Dermis blood vessel endothelial cell (primary cell): Measurements from ENCODE around the gene SYAP1. TPM values are rescaled to one million over a fixed set of nuclear protein-coding genes. Genes with fewer than 3 reads are reported as not detected.
A peak's percentile ranks its signal among the peaks of the same experiment; 100 is the strongest.
"Not testable (repeated sequence)": the region's sequence is repeated elsewhere in the genome, so short reads cannot be mapped to it uniquely, and the experiment has no call there.

Experiments
- DNase-seq: peaks from one replicate; pipeline ENCODE4 v3.0.0; 2010
- total RNA-seq: library from RNA; depleted of rRNA; stranded (reverse); fragments of >200 nt; gene quantifications from 2 replicates; pipeline ENCODE4 v1.2.3, GENCODE V29; 2014

The SYAP1 gene
- total RNA-seq, 1 donor from 2014 or later: 30.1 TPM

- no peak for DNase-seq
These were observed 5.7 kb downstream of the SYAP1 start for GRCh38 chrX:16725072-16725471.

GRCh38 chrX:16726347-16726988 is 7.1 kb downstream of the SYAP1 start:
- not testable (repeated sequence) for DNase-seq

DNA sequence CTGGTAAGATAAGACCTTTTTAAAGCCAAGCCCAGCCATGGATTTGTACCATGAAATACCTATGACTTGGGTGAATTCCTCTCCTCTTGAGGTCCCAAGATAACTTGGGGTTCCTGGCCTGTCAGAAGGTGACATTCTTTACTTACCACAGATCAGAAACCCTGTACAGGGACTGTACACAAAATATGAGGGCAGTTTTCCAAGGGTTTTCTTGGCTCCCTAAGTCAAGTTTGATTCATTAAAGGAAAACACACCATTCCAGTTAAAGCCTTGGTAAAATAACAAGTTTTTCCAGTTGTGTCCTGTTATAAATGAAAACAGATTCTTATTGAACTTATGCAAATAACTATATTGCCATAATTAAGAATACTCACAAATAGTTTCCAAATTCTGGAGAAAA is 8.2 kb downstream of the SYAP1 start:
- no peak for DNase-seq

GRCh38 chrX:16730450-16730849 is 11.0 kb downstream of the SYAP1 start:
- DNase-seq: no peak

DNA sequence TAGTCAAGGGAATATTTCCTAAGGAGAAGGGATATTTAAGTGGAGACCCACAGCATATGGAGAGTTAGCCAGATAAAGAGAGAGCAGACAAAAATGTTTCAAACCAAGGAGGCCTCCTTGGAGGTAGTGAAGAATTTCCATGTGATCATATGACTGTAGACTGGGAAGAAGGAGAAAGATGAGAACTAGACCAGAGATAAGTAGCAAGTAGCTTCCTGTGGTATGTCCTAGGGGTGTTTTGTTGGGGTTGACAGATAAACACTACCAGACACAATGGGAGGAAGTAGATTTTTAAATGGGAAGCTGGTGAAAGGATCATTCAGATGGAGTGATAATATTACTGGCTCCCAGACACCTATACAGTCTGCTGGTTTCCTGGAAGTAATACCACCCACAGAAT is 13.6 kb downstream of the SYAP1 start:
- peak; percentile 3 for DNase-seq

DNA sequence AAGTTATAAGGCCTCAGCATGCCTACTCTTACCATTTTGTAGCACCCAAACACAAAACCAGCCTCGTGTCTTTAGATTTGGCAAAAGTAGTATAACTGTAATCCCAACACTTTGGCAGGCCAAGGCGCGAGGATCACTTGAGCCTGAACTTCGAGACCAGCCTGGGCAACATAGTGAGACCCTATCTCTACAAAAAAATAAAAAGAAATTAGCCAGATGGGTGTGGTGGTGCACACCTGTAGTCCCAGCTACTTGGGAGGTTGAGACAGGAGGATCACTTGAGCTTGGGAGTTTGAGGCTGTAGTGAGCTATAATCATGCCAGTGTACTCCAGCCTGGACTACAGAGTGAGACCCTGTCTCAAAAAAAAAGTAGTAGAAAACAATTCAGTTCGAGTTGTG is 17.6 kb downstream of the SYAP1 start:
- DNase-seq: no peak

DNA sequence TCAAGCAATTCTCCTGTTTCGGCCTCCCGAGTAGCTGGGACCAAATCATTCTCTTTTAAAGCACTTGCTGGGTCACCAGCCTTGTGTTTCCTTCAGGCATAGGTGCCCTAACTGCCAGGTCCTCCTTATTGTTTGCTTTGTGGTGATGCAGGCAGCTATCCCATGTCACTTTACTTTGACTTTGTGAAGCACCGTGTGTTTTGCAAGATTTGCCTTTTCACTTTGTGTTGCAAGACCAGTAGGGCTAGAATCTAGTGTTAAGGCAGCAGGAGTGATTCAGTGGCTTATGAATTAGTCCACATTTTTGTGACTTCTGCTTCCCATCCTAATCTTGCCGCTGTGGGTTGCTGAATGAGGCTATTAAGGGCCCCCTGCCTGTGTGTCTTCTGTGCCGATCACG is 20.2 kb downstream of the SYAP1 start:
- no peak for DNase-seq

- no peak for DNase-seq
These were observed 24.4 kb downstream of the SYAP1 start for GRCh38 chrX:16743604-16744325.

DNA sequence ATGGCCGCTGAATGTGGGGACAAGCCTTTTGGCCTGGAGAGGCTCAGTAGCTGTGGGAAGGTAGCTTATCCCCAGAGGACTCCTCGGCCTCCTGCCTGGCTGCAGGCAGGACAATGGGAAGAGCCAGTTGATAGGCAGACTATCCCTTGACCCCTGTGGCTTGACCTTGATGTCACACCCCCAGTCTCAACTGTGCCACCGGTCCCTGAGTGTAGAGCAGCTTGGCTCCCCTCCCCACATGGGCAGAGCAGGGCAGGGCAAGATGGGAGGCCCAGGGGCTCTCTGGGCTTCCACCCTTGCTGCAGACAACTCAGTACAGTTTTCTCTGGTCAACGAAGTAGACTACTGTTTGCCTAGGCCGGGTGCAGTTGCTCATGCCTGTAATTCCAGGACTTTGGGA is 25.7 kb downstream of the SYAP1 start:
- DNase-seq: no peak

GRCh38 chrX:16745659-16746058 is 26.2 kb downstream of the SYAP1 start:
- DNase-seq: no peak

DNA sequence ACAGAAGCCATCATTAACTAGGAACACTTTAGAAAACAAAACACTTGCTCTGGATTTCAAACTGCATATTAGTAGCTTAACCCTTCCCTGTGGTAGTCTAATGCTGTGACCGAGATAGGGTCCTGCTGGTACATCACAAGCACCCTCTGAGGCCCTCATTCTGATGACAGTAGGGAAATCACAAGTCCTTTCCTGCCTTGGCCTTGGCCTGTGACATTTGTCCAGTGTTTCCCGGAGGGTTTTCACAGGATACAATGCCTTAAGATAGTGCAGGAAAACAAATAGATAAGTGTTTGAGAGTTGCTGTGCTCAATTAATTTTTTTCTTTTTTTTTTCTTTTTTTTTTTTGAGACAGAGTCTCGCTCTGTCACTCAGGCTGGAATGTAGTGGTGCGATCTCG is 29.0 kb downstream of the SYAP1 start:
- DNase-seq: no peak

DNA sequence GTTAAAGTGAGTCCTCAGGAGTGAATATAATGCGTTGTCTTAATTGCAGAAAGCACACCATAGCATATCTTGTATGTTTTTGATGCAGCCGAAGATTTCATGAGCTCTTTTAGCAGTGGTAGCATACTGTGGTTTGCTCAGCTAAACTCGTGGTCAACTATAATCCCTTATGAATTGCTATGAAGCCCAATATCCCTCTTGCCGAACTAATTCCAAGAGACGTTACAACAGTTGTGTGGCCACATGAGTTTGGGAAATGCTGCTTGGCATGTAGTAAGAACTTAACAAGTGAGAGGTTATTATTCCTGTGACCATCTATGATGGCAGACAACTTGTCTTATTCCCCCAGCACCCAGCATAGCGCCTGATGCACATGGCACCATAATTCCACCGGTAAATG is 30.7 kb downstream of the SYAP1 start:
- no peak for DNase-seq

DNA sequence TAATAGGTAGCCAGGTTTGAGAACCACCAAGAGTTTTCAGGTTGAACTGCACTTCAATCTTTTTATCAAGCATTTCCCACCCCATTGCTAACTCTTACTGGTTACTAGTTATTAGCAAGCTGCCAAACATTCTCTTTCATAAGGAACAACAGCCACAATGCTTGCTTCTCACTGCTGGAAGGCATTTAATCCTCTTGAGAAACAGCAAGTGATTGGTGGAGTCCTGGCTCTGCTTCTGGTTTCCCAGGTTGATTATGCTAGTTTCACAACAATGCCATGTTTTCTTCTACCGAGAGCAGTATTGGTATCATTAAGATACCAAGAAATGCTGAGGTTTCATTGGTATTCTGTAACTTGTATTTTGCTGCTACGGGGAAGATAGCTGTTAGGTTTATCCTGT is 34.6 kb downstream of the SYAP1 start:
- DNase-seq: no peak

DNA sequence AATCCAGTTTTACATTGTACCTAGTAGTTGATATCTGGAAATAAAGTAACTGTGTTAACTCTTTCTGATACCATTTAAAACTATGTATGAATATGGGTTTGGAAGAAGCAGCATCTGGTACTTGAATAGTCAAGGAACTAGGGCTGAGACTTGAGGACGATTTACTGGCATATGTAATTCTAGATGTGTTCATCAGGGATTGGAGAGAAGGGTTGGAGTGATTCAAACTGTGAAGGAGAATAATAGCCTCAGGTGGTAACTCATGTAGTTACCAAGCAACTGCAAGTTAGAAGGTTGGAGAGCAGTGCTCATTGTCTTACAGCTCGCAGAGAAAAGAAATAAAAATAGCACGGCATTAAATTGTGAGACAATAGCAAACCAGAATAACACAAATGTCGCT is 37.3 kb downstream of the SYAP1 start:
- DNase-seq: no peak

DNA sequence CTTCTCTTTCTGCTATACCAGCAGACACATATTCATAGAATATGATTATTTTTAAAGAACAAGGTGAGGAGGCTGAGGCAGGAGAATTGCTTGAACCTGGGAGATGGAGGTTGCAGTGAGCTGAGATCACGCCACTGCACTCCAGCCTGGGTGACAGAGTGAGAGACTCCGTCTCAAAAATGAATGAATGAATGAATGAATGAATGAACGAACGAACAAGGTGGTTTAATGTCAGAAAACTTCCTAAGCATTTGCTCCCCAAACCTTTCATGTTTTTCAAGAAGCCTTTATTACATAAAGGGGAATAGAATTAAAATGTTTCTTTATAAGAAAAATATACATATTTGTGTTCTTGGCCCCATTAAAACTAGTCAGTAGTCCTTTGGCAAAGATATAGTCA is 42.1 kb downstream of the SYAP1 start:
- DNase-seq: not testable (repeated sequence)

DNA sequence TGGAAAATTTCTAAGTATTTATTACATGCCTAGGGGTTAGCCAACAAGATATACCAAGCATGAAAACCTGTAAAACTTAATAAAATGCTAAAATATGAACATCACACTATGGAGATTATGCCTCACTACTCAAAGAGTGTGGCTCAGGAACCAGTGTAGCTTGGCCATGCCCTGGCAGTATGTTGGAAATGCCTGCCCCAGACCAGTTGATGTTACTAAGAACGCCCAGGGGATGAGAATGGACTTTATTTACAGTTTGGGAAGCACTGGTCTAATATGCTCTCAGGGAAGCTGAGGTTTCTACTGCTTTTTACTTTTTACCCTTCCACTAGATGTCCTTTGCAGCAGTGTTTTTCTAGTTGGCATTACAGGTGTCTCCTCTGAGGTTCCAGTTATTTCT is 43.2 kb downstream of the SYAP1 start:
- no peak for DNase-seq

DNA sequence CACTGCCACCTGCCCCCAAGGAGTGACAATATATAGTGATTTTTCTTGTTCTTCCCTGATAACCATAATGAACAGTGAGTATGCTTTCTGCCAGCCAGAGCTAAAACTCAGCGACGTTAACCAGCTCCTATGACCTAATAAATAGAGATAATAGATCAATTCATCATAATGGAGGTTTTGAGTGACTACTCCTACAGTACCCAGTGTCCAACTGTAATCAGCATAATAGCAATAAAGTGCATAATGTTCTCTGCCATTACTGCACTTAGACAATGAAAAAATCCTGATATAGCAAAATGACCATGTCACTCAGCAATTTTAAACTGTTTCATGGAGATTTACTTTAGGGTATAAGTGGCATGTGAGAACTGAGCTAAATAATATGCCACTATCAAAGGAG is 46.2 kb downstream of the SYAP1 start:
- DNase-seq: no peak

DNA sequence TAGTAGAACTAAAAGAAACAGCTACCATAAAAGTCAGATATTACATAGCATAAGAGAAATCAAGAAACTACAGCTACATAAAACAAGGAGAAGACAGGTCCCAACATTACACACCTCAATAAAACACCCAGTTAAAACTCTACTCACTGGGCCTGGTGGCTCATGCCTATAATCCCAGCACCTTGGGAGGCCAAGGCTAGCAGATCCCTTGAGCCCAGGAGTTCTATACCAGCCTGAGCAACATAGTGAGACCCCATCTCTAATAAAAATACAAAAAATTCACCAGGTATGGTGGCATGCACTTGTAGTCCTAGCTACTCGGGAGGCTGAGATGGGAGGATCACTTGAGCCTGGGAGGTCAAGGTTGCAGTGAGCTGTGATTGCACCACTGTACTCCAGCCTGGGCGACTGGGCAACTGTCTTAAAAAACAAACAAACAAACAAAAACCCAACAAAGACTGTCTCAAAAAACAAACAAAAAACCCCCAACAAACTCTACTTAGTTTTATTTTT is 51.6 kb downstream of the SYAP1 start:
- DNase-seq: no peak

DNA sequence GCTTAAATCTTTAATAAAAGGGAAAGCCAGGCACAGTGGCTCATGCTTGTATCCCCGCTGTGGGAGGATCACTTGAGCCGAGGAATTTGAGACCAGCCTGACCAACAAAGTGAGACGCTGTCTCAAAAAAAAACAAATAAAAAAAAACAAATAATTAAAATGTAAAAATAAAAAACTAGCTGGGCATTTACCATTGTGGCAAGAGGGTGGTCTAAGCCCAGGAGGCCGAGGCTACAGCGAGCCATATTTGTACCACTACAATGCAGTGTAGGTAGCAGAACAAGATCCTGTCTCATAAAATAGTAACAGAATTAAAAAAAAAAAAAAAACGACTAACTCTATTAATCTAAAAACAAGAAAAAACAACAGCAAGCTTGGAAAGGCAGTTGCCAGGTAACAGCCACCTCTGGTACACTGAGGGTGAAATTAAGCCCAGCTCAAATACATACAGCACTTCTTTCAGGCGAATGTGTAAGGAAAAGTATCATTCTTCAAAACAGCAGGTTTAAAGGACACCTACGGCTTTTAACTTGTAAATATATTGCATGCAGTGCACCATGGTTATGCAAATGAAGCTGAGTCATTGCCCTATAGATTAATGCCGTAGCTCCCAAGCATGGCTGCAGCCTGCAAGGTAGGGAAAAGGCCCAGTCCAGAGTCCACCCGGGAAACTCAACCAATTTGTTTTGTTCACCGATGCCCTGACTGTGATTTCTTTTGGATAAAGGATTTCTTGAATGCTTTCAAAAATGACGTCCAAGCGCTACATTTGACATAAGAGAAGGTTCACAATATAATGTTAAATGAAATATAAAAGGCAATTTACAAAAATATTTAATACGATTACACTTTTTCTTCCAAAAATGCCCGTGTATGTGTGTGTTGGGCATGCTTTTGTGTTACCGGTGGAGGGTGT is 52.3 kb downstream of the SYAP1 start:
- DNase-seq: peak; percentile 40

GRCh38 chrX:16772460-16772859 is 53.0 kb downstream of the SYAP1 start:
- no peak for DNase-seq

DNA sequence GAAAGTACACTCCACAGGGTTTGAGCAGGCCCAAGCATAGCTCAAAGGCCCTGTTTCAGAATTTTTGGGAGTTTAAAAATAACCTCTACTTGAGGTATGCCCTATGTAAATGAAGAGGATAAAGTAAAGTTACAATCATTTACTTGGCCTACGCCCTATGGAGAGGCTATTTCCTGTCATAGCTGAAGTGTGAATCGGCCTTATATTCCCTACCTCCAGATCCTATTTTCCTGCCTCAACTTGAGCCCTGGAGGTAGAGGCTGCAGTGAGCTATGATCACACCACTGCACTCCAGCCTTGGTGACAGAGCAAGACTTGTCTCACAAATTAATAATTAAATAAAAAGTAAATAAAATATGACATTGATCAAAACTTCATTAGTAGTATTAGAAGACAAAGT is 55.3 kb downstream of the SYAP1 start:
- DNase-seq: no peak

DNA sequence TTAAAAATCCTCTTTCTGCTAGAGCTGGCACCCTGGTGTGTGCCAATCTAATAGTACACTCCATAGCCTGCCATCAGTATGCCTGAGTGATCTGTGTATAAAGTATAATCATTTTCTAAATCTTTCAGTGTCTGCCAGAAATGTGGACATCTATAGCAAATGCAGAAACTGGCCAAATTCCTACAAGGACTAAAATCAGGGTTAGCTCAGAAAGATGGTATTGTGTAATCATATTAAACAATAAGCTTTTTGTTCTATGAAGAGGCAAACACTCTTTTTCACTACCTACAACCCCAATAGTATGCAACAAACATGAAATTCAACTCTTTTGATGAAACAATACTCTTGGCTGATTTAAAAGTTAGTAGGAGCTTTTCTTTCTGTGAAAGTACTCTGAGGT is 59.1 kb downstream of the SYAP1 start:
- no peak for DNase-seq

DNA sequence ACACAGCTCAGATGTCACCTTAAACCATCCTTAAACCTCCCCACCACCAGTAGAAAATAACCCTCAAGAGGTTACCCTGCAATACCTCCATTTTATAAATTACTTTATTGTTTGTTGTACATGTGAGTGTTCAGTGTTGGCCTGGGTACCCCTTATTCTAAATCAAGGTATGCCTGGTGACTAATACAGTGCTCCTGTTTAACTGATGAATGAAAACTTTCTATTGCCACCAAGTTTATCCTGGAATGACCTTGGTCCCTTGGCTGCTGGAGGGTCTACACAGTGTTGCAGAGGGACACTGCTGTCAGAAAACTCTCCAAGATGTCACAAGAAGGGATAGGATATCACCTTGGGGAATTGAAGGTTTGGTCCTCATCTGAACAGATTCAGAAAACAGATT is 59.6 kb downstream of the SYAP1 start:
- no peak for DNase-seq
